A549 (cell line): Measurements from ENCODE around the gene CEBPG.

Experiments
- POLR2A ChIP-seq: IDR thresholded peaks from 2 replicates; pipeline ENCODE4 v1.6.1; 2012; ENCODE audit warnings: mild to moderate bottlenecking, low read length
- RAD21 ChIP-seq, 2 experiments: fragments of >200 bp in 1 of 2; sonication (Bioruptor Twin) in 1 of 2; formaldehyde crosslinking in 1 of 2; IDR thresholded peaks in 1 of 2; conservative IDR thresholded peaks in 1 of 2; 2 replicates in 1 of 2; 3 replicates in 1 of 2; pipeline ENCODE4 v1.6.1; 2012 to 2018; ENCODE audit warnings: inconsistent platforms in 1 of 2
- TF ChIP-seq, protein P1 (sequence below): IDR thresholded peaks from 2 replicates; pipeline ENCODE4 v1.6.1; 2012

DNA sequence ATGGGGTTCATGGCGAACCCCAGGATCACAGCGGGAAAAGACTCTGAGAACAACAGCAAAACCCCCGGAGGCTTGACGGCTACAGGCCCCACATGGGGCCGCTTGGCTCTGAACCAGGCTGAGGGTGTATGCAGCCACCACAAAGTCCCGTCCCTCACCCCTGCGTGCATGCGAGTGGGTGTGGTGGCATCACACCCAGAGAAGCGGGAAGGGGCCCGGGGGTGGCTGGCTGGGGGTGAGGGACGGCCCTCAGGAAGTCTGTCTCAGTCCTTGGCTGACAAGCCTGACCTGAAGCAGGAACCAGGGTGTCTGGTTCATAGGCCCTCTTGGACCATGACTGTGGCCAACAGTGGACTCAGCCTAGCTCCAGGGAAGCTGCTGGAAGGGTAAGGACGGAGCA lies 34.2 kb downstream of the CEBPG start:
- no peak for TF ChIP-seq POLR2A
- TF ChIP-seq, protein P1, sequence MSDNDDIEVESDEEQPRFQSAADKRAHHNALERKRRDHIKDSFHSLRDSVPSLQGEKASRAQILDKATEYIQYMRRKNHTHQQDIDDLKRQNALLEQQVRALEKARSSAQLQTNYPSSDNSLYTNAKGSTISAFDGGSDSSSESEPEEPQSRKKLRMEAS, result no peak
- TF ChIP-seq RAD21 (conservative IDR thresholded peaks at IDR 0.05 in 1 of 2, IDR thresholded peaks at IDR 0.05 in 1 of 2), result no peak
